Large intestine (tissue), 3 donors: Measurements from ENCODE around the gene MYOF. TPM values are rescaled to one million over a fixed set of nuclear protein-coding genes. Genes with fewer than 3 reads are reported as not detected.

Experiments used
- DNase-seq, 2 donors: peaks; one replicate each; pipeline versions ENCODE4 v3.0.0 to v3.0.0-alpha.2; 2013
- H3K27ac ChIP-seq: one replicate; pipeline ENCODE4 v1.5.1; 2013; ENCODE audit warnings: low read length
- H3K27me3 ChIP-seq: 2 replicates; pipeline ENCODE4 v1.6.1; 2013; ENCODE audit warnings: low read length; ENCODE audit not compliant: control insufficient read depth, insufficient read depth
- H3K36me3 ChIP-seq: 2 replicates; pipeline ENCODE4 v1.6.1; 2013; ENCODE audit warnings: low read length; ENCODE audit not compliant: control insufficient read depth, insufficient read depth
- H3K4me1 ChIP-seq: one replicate; pipeline ENCODE4 v1.6.1; 2013; ENCODE audit warnings: low read length; ENCODE audit not compliant: control insufficient read depth, insufficient read depth
- H3K4me3 ChIP-seq: one replicate; pipeline ENCODE4 v1.5.1; 2013; ENCODE audit warnings: low read length
- H3K9me3 ChIP-seq: one replicate; pipeline ENCODE4 v1.6.1; 2013; ENCODE audit warnings: mild to moderate bottlenecking, low read depth, low read length, moderate library complexity; ENCODE audit not compliant: control insufficient read depth
- WGBS: methylation state at CpG from one replicate; pipeline ENCODE4 v1.1.5; 2013; ENCODE audit warnings: low lambda C conversion rate; ENCODE audit not compliant: insufficient coverage; 5-methylcytosine and 5-hydroxymethylcytosine counted together
- polyA plus RNA-seq: library from polyadenylated mRNA; unstranded; fragments of 120-200 nt; gene quantifications from one replicate; pipeline ENCODE4 v1.2.1, GENCODE V29; 2013

MYOF gene
- polyA plus RNA-seq, 1 donor, result 31.6 TPM

- no peak for DNase-seq
- H3K4me3 ChIP-seq, result no peak overlapping the region
- H3K36me3 ChIP-seq, result no peaks in the 10 kb centered on the region
- no peaks in the 10 kb centered on the region for H3K27me3 ChIP-seq
- no peak overlapping the region for H3K27ac ChIP-seq
- H3K4me1 ChIP-seq, result no peaks in the 10 kb centered on the region
- 82% methylated on average over 2 of the region's 4 CpGs for WGBS
- H3K9me3 ChIP-seq, result no peaks in the 10 kb centered on the region
These were observed 220.0 kb downstream of the MYOF start for GRCh38 chr10:93261961-93262610.

GRCh38 chr10:93261089-93261488 lies 221.0 kb downstream of the MYOF start:
- Histone ChIP-seq H3K4me3 (no peak overlapping the region), H3K9me3 (no peaks in the 10 kb centered on the region), H3K36me3 (no peaks in the 10 kb centered on the region), H3K27me3 (no peaks in the 10 kb centered on the region), H3K4me1 (no peaks in the 10 kb centered on the region), H3K27ac (no peak overlapping the region)
- WGBS, result 83% methylated on average over 1 of the region's 1 CpG
- no peak for DNase-seq

GRCh38 chr10:93259126-93259525 lies 223.0 kb downstream of the MYOF start:
- 100% methylated on average over 1 of the region's 5 CpGs for WGBS
- DNase-seq, result no peak

More at GRCh38 chr10:93259126-93259525, 223.0 kb downstream of the MYOF start:
- no peaks in the 10 kb centered on the region for H3K9me3 ChIP-seq
- no peaks in the 10 kb centered on the region for H3K27me3 ChIP-seq
- no peak overlapping the region for H3K27ac ChIP-seq
- H3K4me1 ChIP-seq, result peaks cover 5% of the 10 kb centered on the region
- H3K36me3 ChIP-seq, result no peaks in the 10 kb centered on the region
- no peak overlapping the region for H3K4me3 ChIP-seq

Other genes starting within 250 kb of the MYOF start
- 6.8 TPM for gene CEP55, start 14.3 kb upstream of the MYOF start, polyA plus RNA-seq
- 0.51 TPM for gene FFAR4, start 84.3 kb upstream of the MYOF start, polyA plus RNA-seq
- gene RBP4, start 118.9 kb upstream of the MYOF start, polyA plus RNA-seq, result 33.9 TPM
- 0.55 TPM for gene PDE6C, start 130.2 kb upstream of the MYOF start, polyA plus RNA-seq
- 25.8 TPM for gene FRA10AC1, start 220.3 kb upstream of the MYOF start, polyA plus RNA-seq